Sigmoid colon (tissue), 7 donors: ENCODE results near the gene TTC14. TPM values are rescaled to one million over a fixed set of nuclear protein-coding genes. Genes with fewer than 3 reads are reported as not detected.
"Not testable (repeated sequence)": the region's sequence is repeated elsewhere in the genome, so short reads cannot be mapped to it uniquely, and the experiment has no call there.

ENCODE experiments used
- DNase-seq: peaks from one replicate; pipeline ENCODE4 v3.0.0-alpha.2; 2019
- H3K27ac ChIP-seq, 4 donors: fragments of 200-600 bp; sonication (generic); one replicate each; pipeline ENCODE4 v1.5.1; 2016 to 2019; ENCODE audit warnings: mild to moderate bottlenecking in 1 of 4
- H3K27me3 ChIP-seq, 3 donors: fragments of 200-600 bp; sonication (generic); one replicate each; pipeline ENCODE4 v1.5.1; 2019; ENCODE audit warnings: mild to moderate bottlenecking in 1 of 3
- H3K36me3 ChIP-seq, 4 donors: fragments of 200-600 bp; sonication (generic); one replicate each; pipeline ENCODE4 v1.5.1; 2016 to 2019
- H3K4me1 ChIP-seq, 4 donors: fragments of 200-600 bp; sonication (generic); one replicate each; pipeline ENCODE4 v1.5.1; 2017 to 2019
- H3K4me3 ChIP-seq, 4 donors: fragments of 200-600 bp; sonication (generic); one replicate each; pipeline ENCODE4 v1.5.1; 2017 to 2019; ENCODE audit warnings: mild to moderate bottlenecking in 2 of 4, moderate library complexity in 1 of 4
- H3K9me3 ChIP-seq, 4 donors: fragments of 200-600 bp in 3 of 4; sonication (generic) in 3 of 4; one replicate each; pipeline versions ENCODE4 v1.5.1 to v1.6.1; 2013 to 2019
- CTCF ChIP-seq, 4 experiments: fragments of 450-650 bp in 3 of 4; fragments of 200-600 bp in 1 of 4; IDR thresholded peaks; one replicate each; pipeline ENCODE4 v1.5.1; 2016 to 2019; ENCODE audit warnings: antibody characterized with exemption in 4 of 4, mild to moderate bottlenecking in 3 of 4, moderate library complexity in 2 of 4
- EP300 ChIP-seq, 4 donors: sonication (generic); formaldehyde crosslinking; IDR thresholded peaks; one replicate each; pipeline ENCODE4 v1.6.1; 2017; ENCODE audit warnings: antibody characterized with exemption in 4 of 4
- POLR2A ChIP-seq, 2 donors: fragments of 450-650 bp; IDR thresholded peaks; one replicate each; pipeline ENCODE4 v1.6.1; 2016; ENCODE audit warnings: antibody characterized with exemption in 2 of 2, mild to moderate bottlenecking in 2 of 2, moderate library complexity in 2 of 2
- POLR2AphosphoS5 ChIP-seq, 4 donors: sonication (generic); formaldehyde crosslinking; IDR thresholded peaks; one replicate each; pipeline ENCODE4 v1.6.1; 2017; ENCODE audit warnings: antibody characterized with exemption in 4 of 4
- WGBS, 2 donors: extraction: QIAGEN DNeasy Blood & Tissue Kit; methylation state at CpG; one replicate each; pipeline ENCODE4 v1.1.7; 2013; 5-methylcytosine and 5-hydroxymethylcytosine counted together
- intact Hi-C: fragments of 100-400 bp; cut with DNase I; formaldehyde crosslinking; loops from one replicate; pipeline ENCODE4 v1.15.1; 2023
- polyA plus RNA-seq, 3 donors: library from polyadenylated mRNA; stranded (reverse); fragments of 200-250 nt; gene quantifications; one replicate each; pipeline ENCODE4 v1.2.3, GENCODE V29; 2013
- total RNA-seq, 4 donors: library from RNA; depleted of rRNA; stranded (reverse); fragments of >200 nt; gene quantifications; one replicate each; pipeline ENCODE4 v1.1.0, GENCODE V29; 2016
- donor health status: healthy with polysubstance abuse.
- donor health status: Bipolar disorder and iron deficiency.
- donor health status: healthy.

Gene TTC14
- total and polyA plus RNA-seq, 7 donors = 1.2 to 66.2 (median 29.3) TPM

GRCh38 chr3:180612364-180612763 is 10.4 kb downstream of the TTC14 start:
- intact Hi-C loops = no loop called here
- no peak overlapping the region for H3K27ac ChIP-seq
- H3K36me3 ChIP-seq = peaks cover 4 to 57% (median 33%) of the 10 kb centered on the region in 4 donors
- H3K4me3 ChIP-seq = no peak overlapping the region
- TF ChIP-seq POLR2A (IDR thresholded peaks at IDR 0.05) (no peak), POLR2AphosphoS5 (IDR thresholded peaks at IDR 0.05) (no peak), CTCF (IDR thresholded peaks at IDR 0.05) (no peak), EP300 (IDR thresholded peaks at IDR 0.05) (no peak)
- H3K9me3 ChIP-seq = no peaks in the 10 kb centered on the region
- DNase-seq = no peak
- no peaks in the 10 kb centered on the region for H3K27me3 ChIP-seq
- WGBS, 2 donors = 94 to 95% methylated on average over 5 of the region's 5 CpGs
- H3K4me1 ChIP-seq = no peaks in the 10 kb centered on the region

GRCh38 chr3:180615954-180616353 is 14.0 kb downstream of the TTC14 start:
- intact Hi-C loops = no loop called here
- DNase-seq = no peak
- Histone ChIP-seq H3K27me3 (no peaks in the 10 kb centered on the region), H3K9me3 (no peaks in the 10 kb centered on the region), H3K36me3 (peaks cover 0 to 21% (median 10%) of the 10 kb centered on the region in 4 donors), H3K4me3 (no peak overlapping the region), H3K4me1 (no peaks in the 10 kb centered on the region), H3K27ac (no peak overlapping the region)
- no peak for TF ChIP-seq CTCF (IDR thresholded peaks at IDR 0.05)
- no peak for TF ChIP-seq POLR2AphosphoS5 (IDR thresholded peaks at IDR 0.05)
- TF ChIP-seq POLR2A (IDR thresholded peaks at IDR 0.05) = no peak
- no peak for TF ChIP-seq EP300 (IDR thresholded peaks at IDR 0.05)
- WGBS, 2 donors = 56 to 76% methylated on average over 3 of the region's 3 CpGs

- no peaks in the 10 kb centered on the region for H3K4me1 ChIP-seq
- no peak for DNase-seq
- H3K27ac ChIP-seq = no peak overlapping the region
- H3K27me3 ChIP-seq = no peaks in the 10 kb centered on the region
- 22 to 82% methylated on average over 2 of the region's 2 CpGs for WGBS, 2 donors
- H3K4me3 ChIP-seq = no peak overlapping the region
- no peaks in the 10 kb centered on the region for H3K9me3 ChIP-seq
- no peak for TF ChIP-seq EP300 (IDR thresholded peaks at IDR 0.05)
- no peak for TF ChIP-seq POLR2A (IDR thresholded peaks at IDR 0.05)
- TF ChIP-seq CTCF (IDR thresholded peaks at IDR 0.05) = no peak
- no peak for TF ChIP-seq POLR2AphosphoS5 (IDR thresholded peaks at IDR 0.05)
- peaks cover 0 to 10% (median 7%) of the 10 kb centered on the region in 4 donors for H3K36me3 ChIP-seq
- intact Hi-C loops = no loop called here
Observed at GRCh38 chr3:180617049-180617448, 15.1 kb downstream of the TTC14 start.

- H3K27me3 ChIP-seq, intact Hi-C loops, H3K4me1 ChIP-seq, H3K4me3 ChIP-seq, H3K9me3 ChIP-seq, H3K36me3 ChIP-seq, DNase-seq, H3K27ac ChIP-seq: not testable (repeated sequence)
- WGBS, 2 donors = 95 to 98% methylated on average over 2 of the region's 2 CpGs
Observed at GRCh38 chr3:180618563-180618962, 16.6 kb downstream of the TTC14 start.

GRCh38 chr3:180619723-180620122 is 17.8 kb downstream of the TTC14 start:
- no peak for DNase-seq
- H3K36me3 ChIP-seq = no peaks in the 10 kb centered on the region
- intact Hi-C loops = no loop called here
- WGBS, 2 donors = 25 to 72% methylated on average over 2 of the region's 2 CpGs
- H3K9me3 ChIP-seq = no peaks in the 10 kb centered on the region
- TF ChIP-seq POLR2AphosphoS5 (IDR thresholded peaks at IDR 0.05) (no peak), EP300 (IDR thresholded peaks at IDR 0.05) (no peak), POLR2A (IDR thresholded peaks at IDR 0.05) (no peak), CTCF (IDR thresholded peaks at IDR 0.05) (no peak)
- no peak overlapping the region for H3K4me3 ChIP-seq
- H3K27me3 ChIP-seq = no peaks in the 10 kb centered on the region
- no peaks in the 10 kb centered on the region for H3K4me1 ChIP-seq
- no peak overlapping the region for H3K27ac ChIP-seq
